Naive B cell (primary cell): ENCODE measurements around the gene CSF3. TPM values are rescaled to one million over a fixed set of nuclear protein-coding genes. Genes with fewer than 3 reads are reported as not detected.

ENCODE experiments used
- ATAC-seq, 2 donors: fragments of 150-1000 bp; cut with Tn5 transposase; 2 replicates each; pipeline ENCODE4 v1.10.0; 2021; ENCODE audit warnings: low read depth in 2 of 2, mild to moderate bottlenecking in 2 of 2, moderate library complexity in 2 of 2
- DNase-seq: peaks from one replicate; pipeline ENCODE4 v3.0.0; 2022
- H3K27ac Mint-ChIP-seq, 6 donors: one replicate each; pipeline ENCODE4 v1.8.0; 2020 to 2022; ENCODE audit warnings: mild to moderate bottlenecking in 6 of 6, mixed read lengths in 6 of 6, moderate library complexity in 5 of 6, inconsistent platforms in 2 of 6
- H3K27me3 Mint-ChIP-seq, 3 donors: one replicate each; pipeline ENCODE4 v1.8.0; 2021 to 2022; ENCODE audit warnings: mixed read lengths in 3 of 3, mild to moderate bottlenecking in 1 of 3
- H3K36me3 Mint-ChIP-seq, 2 donors: one replicate each; pipeline ENCODE4 v1.8.0; 2020 to 2022; ENCODE audit warnings: mixed read lengths in 2 of 2, inconsistent platforms in 1 of 2, mild to moderate bottlenecking in 1 of 2
- H3K4me1 Mint-ChIP-seq, 3 donors: one replicate each; pipeline ENCODE4 v1.8.0; 2020 to 2022; ENCODE audit warnings: mixed read lengths in 3 of 3, inconsistent platforms in 1 of 3, mild to moderate bottlenecking in 1 of 3, moderate library complexity in 1 of 3
- H3K4me3 Mint-ChIP-seq, 8 donors: one replicate each; pipeline ENCODE4 v1.8.0; 2020 to 2022; ENCODE audit warnings: mild to moderate bottlenecking in 8 of 8, mixed read lengths in 8 of 8, moderate library complexity in 8 of 8, inconsistent platforms in 2 of 8
- H3K9me3 Mint-ChIP-seq, 7 donors: one replicate each; pipeline ENCODE4 v1.8.0; 2020 to 2022; ENCODE audit warnings: mixed read lengths in 7 of 7, mild to moderate bottlenecking in 5 of 7, inconsistent platforms in 2 of 7, moderate library complexity in 1 of 7
- polyA plus RNA-seq, 6 donors: library from polyadenylated mRNA; unstranded; fragments of 300-500 nt; fragmentation: Illumina TruSeq; gene quantifications; one replicate each; pipeline ENCODE4 v1.2.3, GENCODE V29; 2021; ENCODE audit warnings: low read depth in 6 of 6

The CSF3 gene
- not detected for polyA plus RNA-seq

GRCh38 chr17:40015005-40015997, at the start of gene CSF3:
Gene CSF3, plus strand, starts transcription at chr17:40015440. Its CDS starts 35 bp downstream, at chr17:40015475.
- DNase-seq (no peak), ATAC-seq (no peak)
- Mint-ChIP-seq H3K27me3 (peaks cover 0 to 5% (median 0%) of the 10 kb centered on the region in 3 donors), H3K36me3 (peaks cover 0 to 15% of the 10 kb centered on the region in 2 donors), H3K27ac (no peak within 1 kb of the TSS), H3K9me3 (no peaks in the 10 kb centered on the region), H3K4me1 (peaks cover 0 to 15% (median 6%) of the 10 kb centered on the region in 3 donors), H3K4me3 (peak within 1 kb of the TSS in 2 of 8 donors; percentile 7 to 63)

- no peak overlapping the region for H3K27ac Mint-ChIP-seq
- H3K9me3 Mint-ChIP-seq = no peaks in the 10 kb centered on the region
- H3K36me3 Mint-ChIP-seq = no peaks in the 10 kb centered on the region
- no peak overlapping the region for H3K4me3 Mint-ChIP-seq
- no peak for DNase-seq
- ATAC-seq = no peak
- peaks cover 10 to 27% (median 12%) of the 10 kb centered on the region in 3 donors for H3K4me1 Mint-ChIP-seq
- peaks cover 22 to 28% (median 27%) of the 10 kb centered on the region in 3 donors for H3K27me3 Mint-ChIP-seq
Observed at GRCh38 chr17:39966771-39967170, 48.5 kb upstream of the CSF3 start.

- H3K36me3 Mint-ChIP-seq = no peaks in the 10 kb centered on the region
- peaks cover 29 to 37% (median 31%) of the 10 kb centered on the region in 3 donors for H3K27me3 Mint-ChIP-seq
- ATAC-seq (no peak), DNase-seq (no peak)
- H3K27ac Mint-ChIP-seq = no peak overlapping the region
- peaks cover 5 to 24% (median 8%) of the 10 kb centered on the region in 3 donors for H3K4me1 Mint-ChIP-seq
- H3K4me3 Mint-ChIP-seq = no peak overlapping the region
- no peaks in the 10 kb centered on the region for H3K9me3 Mint-ChIP-seq
Observed at GRCh38 chr17:39968761-39969160, 46.5 kb upstream of the CSF3 start.

- no peak for DNase-seq
- no peak for ATAC-seq
- no peak overlapping the region for H3K27ac Mint-ChIP-seq
- H3K9me3 Mint-ChIP-seq = no peaks in the 10 kb centered on the region
- peaks cover 36 to 43% (median 36%) of the 10 kb centered on the region in 3 donors for H3K27me3 Mint-ChIP-seq
- H3K4me3 Mint-ChIP-seq = no peak overlapping the region
- H3K4me1 Mint-ChIP-seq = peaks cover 0 to 18% (median 4%) of the 10 kb centered on the region in 3 donors
- no peaks in the 10 kb centered on the region for H3K36me3 Mint-ChIP-seq
Observed at GRCh38 chr17:39969375-39969774, 45.9 kb upstream of the CSF3 start.

GRCh38 chr17:39970157-39970692, 45.0 kb upstream of the CSF3 start:
- no peak for ATAC-seq
- Mint-ChIP-seq H3K27ac (no peak overlapping the region), H3K4me1 (peaks cover 0 to 18% (median 4%) of the 10 kb centered on the region in 3 donors), H3K27me3 (peaks cover 36 to 45% (median 37%) of the 10 kb centered on the region in 3 donors), H3K9me3 (no peaks in the 10 kb centered on the region), H3K36me3 (no peaks in the 10 kb centered on the region), H3K4me3 (no peak overlapping the region)
- DNase-seq = no peak

- peak overlapping the region in 1 of 6 donors; percentile 54 for H3K27ac Mint-ChIP-seq
- H3K27me3 Mint-ChIP-seq = peaks cover 36 to 49% (median 37%) of the 10 kb centered on the region in 3 donors
- H3K36me3 Mint-ChIP-seq = no peaks in the 10 kb centered on the region
Observed at GRCh38 chr17:39971076-39971603, 44.1 kb upstream of the CSF3 start.

GRCh38 chr17:39972271-39972670, 43.0 kb upstream of the CSF3 start:
- Mint-ChIP-seq H3K4me1 (peaks cover 0 to 18% (median 1%) of the 10 kb centered on the region in 3 donors), H3K9me3 (no peaks in the 10 kb centered on the region), H3K36me3 (no peaks in the 10 kb centered on the region), H3K4me3 (no peak overlapping the region), H3K27ac (peak overlapping the region in 1 of 6 donors; percentile 77), H3K27me3 (peaks cover 36 to 49% (median 37%) of the 10 kb centered on the region in 3 donors)
- DNase-seq = no peak
- peak in 1 of 2 donors; percentile 43 for ATAC-seq

More at GRCh38 chr17:39971076-39971603, 44.1 kb upstream of the CSF3 start:
- H3K4me3 Mint-ChIP-seq = no peak overlapping the region
- H3K9me3 Mint-ChIP-seq = no peaks in the 10 kb centered on the region
- DNase-seq = no peak
- H3K4me1 Mint-ChIP-seq = peaks cover 0 to 18% (median 4%) of the 10 kb centered on the region in 3 donors
- no peak for ATAC-seq

- Mint-ChIP-seq H3K27me3 (peaks cover 36 to 47% (median 37%) of the 10 kb centered on the region in 3 donors), H3K9me3 (no peaks in the 10 kb centered on the region), H3K27ac (no peak overlapping the region), H3K4me3 (no peak overlapping the region), H3K36me3 (no peaks in the 10 kb centered on the region), H3K4me1 (peaks cover 0 to 14% (median 0%) of the 10 kb centered on the region in 3 donors)
- DNase-seq = no peak
- no peak for ATAC-seq
Observed at GRCh38 chr17:39973496-39973895, 41.7 kb upstream of the CSF3 start.

- Mint-ChIP-seq H3K4me1 (peaks cover 6 to 20% (median 7%) of the 10 kb centered on the region in 3 donors), H3K27me3 (peaks cover 32 to 41% (median 33%) of the 10 kb centered on the region in 3 donors), H3K9me3 (no peaks in the 10 kb centered on the region), H3K27ac (peak overlapping the region in 2 of 6 donors; percentile 53 to 74), H3K4me3 (no peak overlapping the region), H3K36me3 (no peaks in the 10 kb centered on the region)
- no peak for ATAC-seq
- DNase-seq = no peak
Observed at GRCh38 chr17:39974433-39974832, 40.8 kb upstream of the CSF3 start.

GRCh38 chr17:39975801-39976200, 39.4 kb upstream of the CSF3 start:
- H3K27ac Mint-ChIP-seq = no peak overlapping the region
- no peaks in the 10 kb centered on the region for H3K36me3 Mint-ChIP-seq
- H3K4me3 Mint-ChIP-seq = no peak overlapping the region
- H3K9me3 Mint-ChIP-seq = no peaks in the 10 kb centered on the region
- peaks cover 19 to 27% (median 24%) of the 10 kb centered on the region in 3 donors for H3K27me3 Mint-ChIP-seq
- H3K4me1 Mint-ChIP-seq = peaks cover 15 to 30% (median 19%) of the 10 kb centered on the region in 3 donors
- DNase-seq (no peak), ATAC-seq (no peak)

- no peaks in the 10 kb centered on the region for H3K36me3 Mint-ChIP-seq
- ATAC-seq (no peak), DNase-seq (no peak)
- peak overlapping the region in 5 of 6 donors; percentile 88 to 99 (median 98) for H3K27ac Mint-ChIP-seq
- no peaks in the 10 kb centered on the region for H3K9me3 Mint-ChIP-seq
- H3K4me1 Mint-ChIP-seq = peaks cover 26 to 37% (median 33%) of the 10 kb centered on the region in 3 donors
- peaks cover 1 to 8% (median 4%) of the 10 kb centered on the region in 3 donors for H3K27me3 Mint-ChIP-seq
- peak overlapping the region in 7 of 8 donors; percentile 13 to 98 (median 96) for H3K4me3 Mint-ChIP-seq
Observed at GRCh38 chr17:39979016-39979670, 36.1 kb upstream of the CSF3 start.

- H3K36me3 Mint-ChIP-seq = no peaks in the 10 kb centered on the region
- DNase-seq (no peak), ATAC-seq (peak; percentile 20 to 22)
- H3K4me1 Mint-ChIP-seq = peaks cover 31 to 37% (median 33%) of the 10 kb centered on the region in 3 donors
- peak overlapping the region; percentile 94 to 98 (median 96) for H3K4me3 Mint-ChIP-seq
- no peaks in the 10 kb centered on the region for H3K9me3 Mint-ChIP-seq
- H3K27ac Mint-ChIP-seq = peak overlapping the region; percentile 95 to 99 (median 98)
- peaks cover 0 to 4% (median 0%) of the 10 kb centered on the region in 3 donors for H3K27me3 Mint-ChIP-seq
Observed at GRCh38 chr17:39979893-39980350, 35.3 kb upstream of the CSF3 start.
